Left lung (tissue), 10 donors: ENCODE data around the gene NPDC1. TPM values are rescaled to one million over a fixed set of nuclear protein-coding genes. Genes with fewer than 3 reads are reported as not detected.

Source experiments
- ATAC-seq: fragments of 200-7000 bp; cut with Tn5 transposase; one replicate; pipeline ENCODE4 v1.9.1; 2020; ENCODE audit warnings: moderate library complexity
- DNase-seq, 4 donors: peaks; one replicate each; pipeline ENCODE4 v3.0.0-alpha.2; 2013 to 2020
- H3K27ac ChIP-seq, 2 donors: fragments of 200-600 bp; sonication (generic) in 1 of 2; one replicate each; pipeline versions ENCODE4 v1.5.0 to v1.8.0; 2020 to 2021
- H3K27me3 ChIP-seq, 2 donors: fragments of 200-600 bp; sonication (generic) in 1 of 2; one replicate each; pipeline versions ENCODE4 v1.5.0 to v1.8.0; 2020 to 2021
- H3K36me3 ChIP-seq, 2 donors: fragments of 200-600 bp; sonication (generic) in 1 of 2; one replicate each; pipeline versions ENCODE4 v1.5.0 to v1.8.0; 2020 to 2021
- H3K4me1 ChIP-seq, 2 donors: fragments of 200-600 bp; one replicate each; pipeline ENCODE4 v1.8.0; 2021
- H3K4me3 ChIP-seq, 2 donors: fragments of 200-600 bp; sonication (generic) in 1 of 2; one replicate each; pipeline versions ENCODE4 v1.5.0 to v1.8.0; 2020 to 2021; ENCODE audit warnings: mild to moderate bottlenecking in 1 of 2
- H3K9me3 ChIP-seq, 2 donors: fragments of 200-600 bp; sonication (generic) in 1 of 2; one replicate each; pipeline versions ENCODE4 v1.5.0 to v1.8.0; 2020 to 2021
- intact Hi-C, 2 donors: fragments of 100-400 bp; cut with DNase I; formaldehyde crosslinking; loops; one replicate each; pipeline versions ENCODE4 v1.11.2 to v1.14.2; 2022
- polyA plus RNA-seq, 6 donors: library from polyadenylated mRNA; unstranded; fragments of 120-200 nt; gene quantifications; one replicate each; pipeline ENCODE4 v1.2.1, GENCODE V29; 2013; ENCODE audit not compliant: insufficient read length in 6 of 6
- total RNA-seq, 2 donors: library from RNA; stranded (reverse); fragmentation: NEBNext Ultra II Directional; extraction: Animal tissue kit (Norgen Biotek cat#: 25700); gene quantifications; one replicate each; pipeline ENCODE4 v1.2.1, GENCODE V29; 2021
- TF ChIP-seq, protein P1 (sequence below), 2 donors: fragments of 200-600 bp; sonication (generic) in 1 of 2; IDR thresholded peaks; one replicate each; pipeline versions ENCODE4 v1.5.0 to v1.8.0; 2021; ENCODE audit warnings: antibody characterized with exemption in 2 of 2
- donor health status: DM: no; HTN: yes; CAD: no.
- donor health status: DM: no; HTN: no; CAD: no.

NPDC1 gene
- total and polyA plus RNA-seq, 8 donors, result 24.4 to 105 (median 31.7) TPM

DNA sequence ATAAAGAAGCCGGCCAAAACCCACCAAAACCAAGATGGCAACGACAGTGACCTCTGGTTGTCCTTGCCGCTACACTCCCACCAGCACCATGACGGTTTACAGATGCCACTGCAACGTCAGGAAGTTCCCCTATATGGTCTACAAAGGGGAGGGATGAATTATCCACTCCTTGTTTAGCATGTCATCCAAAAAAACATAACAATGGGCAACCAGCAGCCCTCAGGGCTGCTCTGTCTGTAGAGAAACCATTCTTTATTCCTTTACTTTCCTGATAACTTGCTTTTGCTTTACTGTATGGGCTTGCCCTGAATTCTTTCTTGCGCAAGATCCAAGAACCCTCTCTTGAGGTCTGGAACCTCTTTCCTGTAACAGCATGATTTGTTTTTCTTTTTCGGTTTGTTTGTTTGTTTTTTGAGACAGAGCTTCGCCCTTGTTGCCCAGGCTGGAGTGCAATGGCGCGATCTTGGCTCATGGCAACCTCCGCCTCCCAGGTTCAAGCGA lies 29.3 kb upstream of the NPDC1 start:
- no peaks in the 10 kb centered on the region for H3K9me3 ChIP-seq
- H3K27me3 ChIP-seq, result peaks cover 0 to 17% of the 10 kb centered on the region in 2 donors
- intact Hi-C loops, result no loop called here
- H3K36me3 ChIP-seq, result peaks cover 0 to 19% of the 10 kb centered on the region in 2 donors
- peaks cover 16 to 46% of the 10 kb centered on the region in 2 donors for H3K4me1 ChIP-seq
- TF ChIP-seq, protein P1, sequence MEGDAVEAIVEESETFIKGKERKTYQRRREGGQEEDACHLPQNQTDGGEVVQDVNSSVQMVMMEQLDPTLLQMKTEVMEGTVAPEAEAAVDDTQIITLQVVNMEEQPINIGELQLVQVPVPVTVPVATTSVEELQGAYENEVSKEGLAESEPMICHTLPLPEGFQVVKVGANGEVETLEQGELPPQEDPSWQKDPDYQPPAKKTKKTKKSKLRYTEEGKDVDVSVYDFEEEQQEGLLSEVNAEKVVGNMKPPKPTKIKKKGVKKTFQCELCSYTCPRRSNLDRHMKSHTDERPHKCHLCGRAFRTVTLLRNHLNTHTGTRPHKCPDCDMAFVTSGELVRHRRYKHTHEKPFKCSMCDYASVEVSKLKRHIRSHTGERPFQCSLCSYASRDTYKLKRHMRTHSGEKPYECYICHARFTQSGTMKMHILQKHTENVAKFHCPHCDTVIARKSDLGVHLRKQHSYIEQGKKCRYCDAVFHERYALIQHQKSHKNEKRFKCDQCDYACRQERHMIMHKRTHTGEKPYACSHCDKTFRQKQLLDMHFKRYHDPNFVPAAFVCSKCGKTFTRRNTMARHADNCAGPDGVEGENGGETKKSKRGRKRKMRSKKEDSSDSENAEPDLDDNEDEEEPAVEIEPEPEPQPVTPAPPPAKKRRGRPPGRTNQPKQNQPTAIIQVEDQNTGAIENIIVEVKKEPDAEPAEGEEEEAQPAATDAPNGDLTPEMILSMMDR (IDR thresholded peaks at IDR 0.05), result no peak
- DNase-seq (no peak), ATAC-seq (no peak)
- no peak overlapping the region for H3K4me3 ChIP-seq
- H3K27ac ChIP-seq, result no peak overlapping the region

DNA sequence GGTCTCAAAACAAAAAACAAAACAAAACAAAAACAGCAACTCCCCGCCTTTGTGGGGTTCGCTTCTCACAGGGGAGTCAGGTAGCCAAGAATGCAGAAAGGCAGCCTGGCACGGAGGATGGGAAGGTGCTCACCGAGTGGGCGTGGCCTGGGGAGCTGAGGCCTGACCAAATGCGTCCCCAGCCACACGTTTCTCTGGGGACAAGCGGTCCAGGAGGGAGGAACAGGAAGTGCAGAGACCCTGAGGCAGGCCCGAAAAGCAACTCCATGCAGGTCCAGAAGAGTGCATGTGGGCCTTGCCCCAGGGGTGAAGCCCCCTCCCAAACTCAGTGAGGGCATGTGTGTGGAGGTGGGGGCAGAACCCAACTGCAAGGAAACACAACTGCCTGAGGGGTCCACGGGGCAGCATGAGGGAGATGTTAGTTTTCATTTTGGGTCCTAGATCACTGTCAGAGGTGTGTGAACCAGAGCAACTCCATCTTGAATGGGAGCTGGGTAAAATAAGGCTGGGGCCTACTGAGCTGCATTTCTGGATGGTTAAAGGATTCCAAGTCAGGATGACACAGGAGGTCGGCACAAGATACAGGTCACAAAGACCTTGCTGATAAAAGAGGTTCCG lies 28.8 kb upstream of the NPDC1 start:
- Histone ChIP-seq H3K9me3 (no peaks in the 10 kb centered on the region), H3K4me3 (no peak overlapping the region), H3K27ac (no peak overlapping the region), H3K4me1 (peaks cover 16 to 48% of the 10 kb centered on the region in 2 donors), H3K27me3 (peaks cover 0 to 21% of the 10 kb centered on the region in 2 donors), H3K36me3 (peaks cover 0 to 14% of the 10 kb centered on the region in 2 donors)
- DNase-seq, result no peak
- TF ChIP-seq, protein P1 (IDR thresholded peaks at IDR 0.05), result no peak
- ATAC-seq, result no peak
- intact Hi-C loops, result no loop called here

DNA sequence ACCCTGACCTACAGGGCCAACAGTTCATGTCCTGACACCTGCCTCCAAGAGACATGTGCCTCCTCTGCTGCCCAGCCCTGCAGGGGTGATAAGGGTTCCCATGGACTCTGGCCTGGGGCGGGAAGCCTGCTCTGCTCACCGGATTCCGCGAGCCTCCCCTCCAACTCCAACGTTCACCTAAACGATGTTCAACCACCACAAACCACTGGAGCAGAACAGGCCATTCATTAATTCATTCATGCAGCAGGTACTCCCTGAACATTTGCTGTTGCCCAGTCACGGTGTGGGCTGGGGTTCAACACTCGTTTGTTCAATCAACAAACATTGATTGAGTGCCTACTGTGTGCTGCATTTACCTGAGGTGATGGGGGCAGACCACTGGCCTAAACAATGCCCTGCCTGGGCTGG lies 28.0 kb upstream of the NPDC1 start:
- no peak overlapping the region for H3K27ac ChIP-seq
- TF ChIP-seq, protein P1 (IDR thresholded peaks at IDR 0.05), result no peak
- ATAC-seq, result no peak

DNA sequence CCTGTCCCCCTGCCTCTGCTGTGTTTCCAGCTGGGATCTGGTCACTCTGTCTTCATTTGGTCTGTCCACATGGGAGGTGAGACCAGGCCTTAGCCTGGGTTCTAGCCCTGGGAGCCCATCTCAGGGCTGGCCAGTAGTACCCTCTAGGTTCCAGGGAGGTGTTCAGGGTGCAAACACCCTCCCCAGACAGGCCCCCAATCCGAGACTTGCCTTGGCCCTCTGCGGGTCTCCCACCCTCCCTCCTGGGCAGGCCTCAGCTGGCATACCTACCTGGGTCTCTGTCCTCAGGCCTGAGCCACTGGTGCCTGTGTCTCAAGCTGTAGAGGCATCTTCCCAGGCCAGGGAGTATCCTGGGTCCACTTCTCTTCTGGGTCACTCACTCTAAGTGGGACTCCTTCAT lies 25.3 kb upstream of the NPDC1 start:
- no peaks in the 10 kb centered on the region for H3K36me3 ChIP-seq
- no peak for DNase-seq
- H3K27ac ChIP-seq, result peak overlapping the region in 1 of 2 donors; percentile 53
- H3K4me1 ChIP-seq, result peaks cover 11 to 30% of the 10 kb centered on the region in 2 donors
- peaks cover 0 to 21% of the 10 kb centered on the region in 2 donors for H3K27me3 ChIP-seq
- intact Hi-C loops, result no loop called here
- ATAC-seq, result no peak
- H3K4me3 ChIP-seq, result peak overlapping the region in 1 of 2 donors; percentile 41
- no peaks in the 10 kb centered on the region for H3K9me3 ChIP-seq
- TF ChIP-seq, protein P1 (IDR thresholded peaks at IDR 0.05), result no peak

More for the DNA sequence above, 28.0 kb upstream of the NPDC1 start:
- intact Hi-C loops, result no loop called here
- Histone ChIP-seq H3K36me3 (peaks cover 0 to 6% of the 10 kb centered on the region in 2 donors), H3K27me3 (peaks cover 0 to 29% of the 10 kb centered on the region in 2 donors), H3K9me3 (no peaks in the 10 kb centered on the region), H3K4me3 (no peak overlapping the region), H3K4me1 (peaks cover 21 to 48% of the 10 kb centered on the region in 2 donors)
- DNase-seq, result no peak

DNA sequence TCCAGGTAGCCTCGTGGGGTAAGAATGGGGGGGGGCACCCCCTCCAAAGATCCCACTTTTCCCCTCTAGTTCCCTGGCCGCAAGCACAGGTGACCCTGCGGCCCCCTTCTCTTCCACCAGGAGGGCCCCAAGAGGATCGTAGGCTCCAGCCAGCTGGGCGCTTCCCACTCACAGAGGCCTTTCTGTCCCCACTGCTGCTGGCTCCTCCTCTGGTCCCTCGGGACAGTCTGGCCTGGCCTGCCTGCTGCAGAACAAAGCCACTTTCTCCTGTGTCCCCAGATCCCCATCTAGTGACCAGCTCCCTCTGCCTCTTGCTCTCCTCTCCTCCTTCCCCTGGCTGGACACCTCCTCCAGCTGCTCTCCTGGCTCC lies 24.9 kb upstream of the NPDC1 start:
- Histone ChIP-seq H3K27ac (peak overlapping the region; percentile 53 to 76), H3K4me1 (peaks cover 11 to 30% of the 10 kb centered on the region in 2 donors), H3K9me3 (no peaks in the 10 kb centered on the region), H3K4me3 (peak overlapping the region; percentile 29 to 41), H3K27me3 (peaks cover 0 to 21% of the 10 kb centered on the region in 2 donors), H3K36me3 (no peaks in the 10 kb centered on the region)
- intact Hi-C loops, result no loop called here
- DNase-seq, result no peak
- TF ChIP-seq, protein P1 (IDR thresholded peaks at IDR 0.05), result peak in 1 of 2 donors; percentile 25
- ATAC-seq, result peak; percentile 30
